ENCODE results near the gene CARS1.

Gene CARS1

DNA sequence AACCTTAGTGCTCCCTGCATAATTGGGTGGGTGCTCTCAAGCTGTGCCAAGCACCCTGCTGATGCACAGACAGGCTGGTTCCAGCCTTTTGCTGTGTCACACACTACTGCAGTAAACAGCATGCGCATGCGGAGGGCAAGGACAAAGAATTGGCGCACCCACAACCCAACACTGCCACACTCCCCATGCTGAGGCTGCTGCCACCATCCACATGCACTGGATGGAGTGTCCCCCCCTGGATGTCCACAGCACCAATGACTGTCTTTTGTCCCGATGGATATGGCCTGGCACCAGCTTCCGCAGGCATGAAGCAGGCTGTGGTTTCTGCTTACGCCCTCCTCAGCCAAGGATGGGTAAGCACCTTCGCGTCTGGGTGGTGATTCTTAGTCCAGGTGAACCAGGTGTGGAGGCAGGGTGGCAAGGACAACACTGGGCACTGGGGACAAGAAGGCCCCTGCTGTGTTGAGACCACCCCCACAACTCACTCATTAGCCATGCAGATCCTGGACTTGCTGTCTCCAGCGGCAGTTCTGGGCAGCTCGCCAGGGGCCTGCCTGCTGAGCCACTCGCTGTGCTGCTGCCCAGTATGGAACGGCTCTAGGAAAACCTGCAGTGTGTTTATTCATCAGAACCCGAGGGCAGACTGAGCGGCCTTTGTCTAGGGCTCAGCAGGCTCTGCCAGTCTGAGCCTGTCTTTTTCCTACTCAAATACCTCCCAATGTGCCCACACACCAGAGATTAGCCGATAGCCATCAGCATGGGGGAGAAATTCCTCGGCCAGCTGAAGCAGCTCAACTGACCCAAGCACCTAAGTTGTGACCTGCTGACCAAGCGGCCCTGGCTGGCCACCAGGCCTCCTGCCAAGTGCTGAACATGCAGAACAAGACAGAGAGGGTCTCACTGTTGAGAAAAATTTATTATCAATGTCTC, 56.9 kb downstream of the CARS1 start:
- 0 out of 2 replicates have a peak, but pooled peaks have one; percentile 49 for TF ChIP-seq JUND (IDR thresholded peaks at IDR 0.05; ENCODE audit: low read depth)

GRCh38 chr11:2999464-2999998, 57.7 kb downstream of the CARS1 start:
- in situ Hi-C loops (cut with HindIII; ENCODE audit: low pct_unique_long_range_greater_than_20kb, low sequenced_read_pairs): no loop called here
- no peak for DNase-seq (ENCODE audit: low read depth in 1 of 2, low spot score in 1 of 2)
- TF ChIP-seq JUND (IDR thresholded peaks at IDR 0.05; ENCODE audit: low read depth): no peak

More for the DNA sequence above, 56.9 kb downstream of the CARS1 start:
- peak; percentile 49 to 93 for DNase-seq (ENCODE audit: low read depth in 1 of 2, low spot score in 1 of 2)
- in situ Hi-C loops (cut with HindIII; ENCODE audit: low pct_unique_long_range_greater_than_20kb, low sequenced_read_pairs): no loop called here

- no peak for TF ChIP-seq JUND (IDR thresholded peaks at IDR 0.05; ENCODE audit: low read depth)
- no peak for DNase-seq (ENCODE audit: low read depth in 1 of 2, low spot score in 1 of 2)
- in situ Hi-C loops (cut with HindIII; ENCODE audit: low pct_unique_long_range_greater_than_20kb, low sequenced_read_pairs): no loop called here
Measured at GRCh38 chr11:2998073-2998850, 59.0 kb downstream of the CARS1 start.

GRCh38 chr11:2997406-2997805, 59.8 kb downstream of the CARS1 start:
- no peak for DNase-seq (ENCODE audit: low read depth in 1 of 2, low spot score in 1 of 2)
- no peak for TF ChIP-seq JUND (IDR thresholded peaks at IDR 0.05; ENCODE audit: low read depth)
- in situ Hi-C loops (cut with HindIII; ENCODE audit: low pct_unique_long_range_greater_than_20kb, low sequenced_read_pairs): no loop called here

DNA sequence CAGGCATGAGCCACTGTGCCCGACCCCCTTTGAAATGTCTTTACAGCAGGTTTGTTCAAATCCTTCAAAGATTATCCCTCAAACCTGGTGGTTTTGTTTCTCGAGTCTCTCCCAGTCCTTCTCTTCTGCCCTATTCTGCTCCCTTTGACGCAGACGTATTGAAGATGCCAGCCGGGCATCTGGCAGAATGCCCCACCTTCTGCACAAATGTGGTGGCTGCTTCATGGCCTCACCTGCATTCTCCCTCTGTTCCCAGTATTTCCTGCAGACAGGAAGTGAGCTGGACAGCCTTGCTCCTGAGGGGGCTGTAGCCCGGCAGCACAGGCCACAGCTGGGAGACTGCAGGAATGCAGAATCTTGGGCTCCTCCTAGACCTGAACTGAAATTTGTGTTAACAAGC, 60.2 kb downstream of the CARS1 start:
- in situ Hi-C loops (cut with HindIII; ENCODE audit: low pct_unique_long_range_greater_than_20kb, low sequenced_read_pairs): no loop called here
- TF ChIP-seq JUND (IDR thresholded peaks at IDR 0.05; ENCODE audit: low read depth): no peak
- DNase-seq (ENCODE audit: low read depth in 1 of 2, low spot score in 1 of 2): no peak

DNA sequence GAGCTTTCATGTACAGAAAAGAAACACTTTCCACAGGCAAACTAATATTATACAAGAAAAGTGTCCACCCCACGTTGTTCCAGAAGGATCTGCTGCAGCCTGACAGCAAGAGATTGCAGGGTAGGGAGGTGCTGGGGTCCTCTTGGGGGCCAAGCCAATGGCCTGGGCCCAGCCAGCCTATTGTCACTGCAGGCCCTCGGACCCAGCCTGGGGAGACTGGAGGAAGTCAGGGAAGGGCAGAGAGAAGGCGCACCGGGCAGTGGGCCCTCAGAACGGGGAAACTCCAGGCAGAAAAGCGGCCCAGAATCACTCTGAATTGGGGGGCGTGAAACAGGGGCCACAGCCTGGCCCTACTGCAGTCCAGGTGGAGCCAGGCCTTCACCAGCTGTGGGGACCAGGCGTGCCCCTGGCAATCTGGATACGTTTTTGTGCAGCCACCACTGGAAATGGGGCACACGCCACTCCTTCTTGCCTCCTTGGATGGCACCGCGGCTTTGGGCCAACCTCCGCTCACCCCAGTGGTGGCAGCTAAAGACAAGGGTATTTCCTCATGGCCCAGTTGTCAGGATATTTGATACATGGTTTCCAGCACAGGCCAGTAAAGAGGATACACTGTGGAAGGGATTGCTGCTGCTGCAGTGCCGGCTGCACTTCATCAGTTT, 61.2 kb downstream of the CARS1 start:
- no peak for DNase-seq (ENCODE audit: low read depth in 1 of 2, low spot score in 1 of 2)
- TF ChIP-seq JUND (IDR thresholded peaks at IDR 0.05; ENCODE audit: low read depth): no peak
- in situ Hi-C loops (cut with HindIII; ENCODE audit: low pct_unique_long_range_greater_than_20kb, low sequenced_read_pairs): no loop called here

DNA sequence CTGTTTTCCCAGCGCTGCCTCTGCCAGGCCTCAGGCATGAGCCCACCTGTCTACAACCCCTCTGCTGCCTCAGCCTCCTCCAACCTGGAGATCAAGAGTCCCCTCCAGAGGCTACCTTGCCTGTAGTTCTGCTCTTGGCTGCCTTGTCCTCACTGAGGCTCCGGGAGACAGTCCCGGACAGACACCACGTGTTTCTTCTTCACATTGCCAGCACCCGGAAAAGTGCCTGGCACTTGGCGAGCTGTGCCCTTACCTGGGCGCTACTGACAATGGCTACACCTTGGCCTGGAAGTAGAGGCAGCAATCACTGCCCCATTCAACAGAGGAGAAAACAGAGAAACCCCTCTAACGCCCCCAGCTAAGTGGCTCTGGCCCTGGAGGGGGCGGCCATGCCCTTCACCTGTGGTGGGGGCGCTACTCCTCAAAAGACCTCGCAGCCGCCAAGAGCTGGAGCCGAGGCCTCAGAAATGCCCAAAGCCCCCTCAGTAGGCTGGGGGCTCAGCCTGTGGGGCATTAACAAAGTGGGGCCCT, 62.1 kb downstream of the CARS1 start:
- TF ChIP-seq JUND (IDR thresholded peaks at IDR 0.05; ENCODE audit: low read depth): no peak
- DNase-seq (ENCODE audit: low read depth in 1 of 2, low spot score in 1 of 2): no peak
- in situ Hi-C loops (cut with HindIII; ENCODE audit: low pct_unique_long_range_greater_than_20kb, low sequenced_read_pairs): no loop called here

DNA sequence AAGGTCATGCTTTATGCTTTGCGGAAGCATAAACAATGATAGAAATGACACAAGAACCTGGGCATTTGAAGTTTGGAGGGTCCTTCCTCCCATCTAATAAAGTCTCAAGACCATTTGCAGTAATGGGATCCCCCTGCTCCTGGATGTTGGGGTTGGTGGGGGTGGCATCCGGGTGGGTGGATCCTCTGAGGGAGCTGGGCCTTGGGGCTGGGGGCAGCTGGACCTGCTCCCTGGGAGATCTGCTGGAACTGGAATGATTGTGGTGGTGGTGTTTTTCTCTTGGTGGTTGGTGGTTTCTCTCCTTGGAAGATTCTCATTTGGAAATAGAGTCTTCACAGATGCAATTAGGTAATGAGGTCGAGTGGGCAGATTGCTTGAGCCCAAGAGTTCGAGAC, 62.9 kb downstream of the CARS1 start:
- TF ChIP-seq JUND (IDR thresholded peaks at IDR 0.05; ENCODE audit: low read depth): no peak
- no peak for DNase-seq (ENCODE audit: low read depth in 1 of 2, low spot score in 1 of 2)
- in situ Hi-C loops (cut with HindIII; ENCODE audit: low pct_unique_long_range_greater_than_20kb, low sequenced_read_pairs): no loop called here

GRCh38 chr11:2992997-2993325, 64.3 kb downstream of the CARS1 start:
- TF ChIP-seq JUND (IDR thresholded peaks at IDR 0.05; ENCODE audit: low read depth): no peak
- DNase-seq (ENCODE audit: low read depth in 1 of 2, low spot score in 1 of 2): no peak
- in situ Hi-C loops (cut with HindIII; ENCODE audit: low pct_unique_long_range_greater_than_20kb, low sequenced_read_pairs): no loop called here

DNA sequence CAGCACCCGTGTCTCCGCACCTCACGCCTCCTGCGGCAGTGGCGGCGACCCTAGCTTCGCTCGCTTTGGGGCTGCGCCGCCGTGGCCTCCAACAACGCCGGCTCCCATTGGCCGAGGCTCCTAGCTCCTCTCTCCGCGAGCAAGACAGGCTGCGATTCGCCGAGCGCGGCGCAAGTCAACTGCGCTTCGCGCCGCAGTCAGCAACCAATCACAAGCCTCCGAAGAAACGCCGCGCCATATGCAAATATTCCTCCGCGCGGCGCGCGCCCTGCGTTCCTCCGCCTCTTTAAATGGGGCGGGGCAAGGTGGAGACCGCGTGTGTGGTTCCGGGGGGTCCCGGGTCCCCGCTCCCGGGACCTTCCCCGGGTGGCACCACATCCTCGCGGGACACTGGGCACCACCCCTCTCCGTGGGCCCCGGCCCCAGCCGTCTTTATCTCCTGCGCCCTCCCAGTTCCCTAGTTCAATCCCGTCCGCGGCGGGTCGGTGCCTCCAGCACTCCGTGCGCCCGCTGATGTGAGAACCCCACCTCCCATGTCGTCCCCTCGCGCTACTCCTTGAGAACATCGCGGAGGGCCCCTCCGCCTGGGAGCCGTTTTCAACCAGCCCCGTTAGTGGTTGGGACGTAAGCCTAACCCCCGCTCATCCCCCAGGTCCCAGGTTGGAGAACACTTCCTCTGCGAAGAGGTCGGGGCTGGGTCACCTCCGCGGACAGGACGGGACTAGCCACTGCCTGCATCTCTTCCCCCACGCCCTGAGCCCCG, 64.8 kb downstream of the CARS1 start, which contains the start of gene NAP1L4:
TSS of gene NAP1L4 (minus strand) at position 96 of the 763 bp plus-strand sequence. CDS start 13,109 bp downstream, outside the sequence.
- TF ChIP-seq JUND (IDR thresholded peaks at IDR 0.05; ENCODE audit: low read depth): no peak
- in situ Hi-C loops (cut with HindIII; ENCODE audit: low pct_unique_long_range_greater_than_20kb, low sequenced_read_pairs): no loop called here

GRCh38 chr11:2991452-2992233, 65.6 kb downstream of the CARS1 start:
- peak in 1 of 2 experiments; percentile 47 for DNase-seq (ENCODE audit: low read depth in 1 of 2, low spot score in 1 of 2)
- in situ Hi-C loops (cut with HindIII; ENCODE audit: low pct_unique_long_range_greater_than_20kb, low sequenced_read_pairs): no loop called here
- TF ChIP-seq JUND (IDR thresholded peaks at IDR 0.05; ENCODE audit: low read depth): no peak

More for the DNA sequence above, 64.8 kb downstream of the CARS1 start, which contains the start of gene NAP1L4:
- DNase-seq (ENCODE audit: low read depth in 1 of 2, low spot score in 1 of 2): peak; percentile 95 to 99
